Caco-2 (cell line): ENCODE data around the gene SCARF2. TPM values are rescaled to one million over a fixed set of nuclear protein-coding genes. Genes with fewer than 3 reads are reported as not detected.
"Not testable (repeated sequence)": the region's sequence is repeated elsewhere in the genome, so short reads cannot be mapped to it uniquely, and the experiment has no call there.

Experiments used
- BruUV-seq: library from RNA; stranded (reverse); fragments of 400-500 nt; replicated peaks from 2 replicates; lab custom pipeline; 2021; lab: Mats Ljungman, UMichigan
- CTCF ChIA-PET: fragments of 300-600 bp; sonication (Branson Sonifier 250); formaldehyde crosslinking; loops from one replicate; lab custom pipeline; 2022; ENCODE audit warnings: antibody characterized with exemption; lab: Charles Lee
- POLR2A ChIA-PET: fragments of 300-600 bp; sonication (Branson Sonifier 250); formaldehyde crosslinking; loops from one replicate; lab custom pipeline; 2022; ENCODE audit warnings: antibody characterized with exemption; lab: Charles Lee
- DNase-seq, 2 experiments: peaks; one replicate each; pipeline versions ENCODE4 v3.0.0 to v3.0.0-alpha.2; 2020 to 2022
- H3K27me3 ChIP-seq: replicated peaks from 2 replicates; pipeline ENCODE4 v1.6.0; 2011; ENCODE audit warnings: low read length; ENCODE audit not compliant: control insufficient read depth, insufficient read depth
- H3K36me3 ChIP-seq: 2 replicates; pipeline ENCODE4 v1.5.1; 2011; ENCODE audit warnings: low read length; ENCODE audit not compliant: control insufficient read depth, insufficient read depth
- H3K4me1 ChIP-seq: fragments of 250-450 bp; sonication (Bioruptor Pico); 2 replicates; pipeline ENCODE4 v1.5.1; 2020; ENCODE audit warnings: mild to moderate bottlenecking
- H3K4me3 ChIP-seq: 2 replicates; pipeline ENCODE4 v1.5.1; 2011; ENCODE audit warnings: low read depth, mild to moderate bottlenecking, control low read depth, low read length
- H3K9me3 ChIP-seq: fragments of 250-450 bp; sonication (Bioruptor Pico); 2 replicates; pipeline ENCODE4 v1.5.1; 2020; ENCODE audit warnings: mild to moderate bottlenecking, moderate library complexity
- H3K27ac Mint-ChIP-seq: one replicate; pipeline ENCODE4 v1.8.0; 2022; ENCODE audit warnings: mixed read lengths; ENCODE audit not compliant: unreplicated experiment
- H3K27me3 Mint-ChIP-seq: one replicate; pipeline ENCODE4 v1.8.0; 2022; ENCODE audit warnings: mixed read lengths; ENCODE audit not compliant: insufficient read depth, unreplicated experiment
- H3K36me3 Mint-ChIP-seq: one replicate; pipeline ENCODE4 v1.8.0; 2022; ENCODE audit warnings: mild to moderate bottlenecking, mixed read lengths; ENCODE audit not compliant: insufficient read depth, unreplicated experiment
- H3K4me1 Mint-ChIP-seq: one replicate; pipeline ENCODE4 v1.8.0; 2022; ENCODE audit warnings: low read depth, mixed read lengths; ENCODE audit not compliant: unreplicated experiment
- H3K4me3 Mint-ChIP-seq: one replicate; pipeline ENCODE4 v1.8.0; 2022; ENCODE audit warnings: mild to moderate bottlenecking, moderate library complexity, mixed read lengths; ENCODE audit not compliant: unreplicated experiment
- H3K9me3 Mint-ChIP-seq: one replicate; pipeline ENCODE4 v1.8.0; 2022; ENCODE audit warnings: mixed read lengths; ENCODE audit not compliant: unreplicated experiment
- intact Hi-C: fragments of 100-400 bp; cut with micrococcal nuclease; formaldehyde crosslinking; loops from one replicate; pipeline ENCODE4 v1.10.0; 2022; ENCODE audit not compliant: unreplicated experiment
- total RNA-seq: library from RNA; stranded (reverse); gene quantifications from 2 replicates; pipeline ENCODE4 v1.2.3, GENCODE V29; 2022
- TF ChIP-seq, protein P1 (sequence below), 2 experiments: fragments of 200-600 bp in 1 of 2; IDR thresholded peaks; 1 replicate in 1 of 2; 2 replicates in 1 of 2; pipeline versions ENCODE4 v1.5.1 to v1.8.0; 2011 to 2022; ENCODE audit warnings: antibody characterized with exemption in 1 of 2, control low read depth in 1 of 2, inconsistent platforms in 1 of 2, low read depth in 1 of 2, low read length in 1 of 2, mild to moderate bottlenecking in 1 of 2, moderate library complexity in 1 of 2; ENCODE audit not compliant: insufficient read depth in 1 of 2, severe bottlenecking in 1 of 2, unreplicated experiment in 1 of 2

SCARF2 gene
- total RNA-seq, 1 experiment from 2014 or later: 0.73 TPM

DNA sequence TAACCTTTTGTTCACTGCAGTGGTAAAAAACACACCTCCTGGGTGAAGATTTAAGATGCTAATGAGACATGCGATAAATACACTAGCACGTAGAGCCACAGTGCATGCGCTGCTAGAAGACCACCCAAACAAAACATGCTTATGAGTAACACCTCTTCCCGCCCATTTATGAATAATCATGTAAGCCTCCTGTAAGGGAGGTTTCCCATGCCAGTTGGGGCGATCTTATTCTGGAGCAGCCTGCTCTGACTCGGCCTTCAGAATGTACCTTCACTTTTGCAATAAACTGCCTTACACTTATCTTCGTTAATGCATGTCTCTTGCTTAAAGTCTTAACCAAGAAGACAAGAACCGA is 18.1 kb upstream of the SCARF2 start:
- no TSS peak for BruUV-seq
- Mint-ChIP-seq H3K9me3 (no peaks in the 10 kb centered on the region), H3K4me1 (peaks cover 8% of the 10 kb centered on the region), H3K36me3 (peaks cover 24% of the 10 kb centered on the region), H3K4me3 (no peak overlapping the region), H3K27ac (no peak overlapping the region), H3K27me3 (no peaks in the 10 kb centered on the region)
- H3K9me3 ChIP-seq: no peaks in the 10 kb centered on the region
- ChIA-PET CTCF (interaction anchor here (1.2 to 3.7 kb wide), 4 partner anchors 14 to 37 kb away, joined by 4 to 94 read pairs (median 10); no protein-coding TSS in a partner anchor), POLR2A (no interaction called here)
- H3K27me3 ChIP-seq: no peaks in the 10 kb centered on the region
- intact Hi-C loops: loop anchor here (1.0 kb wide), 1 partner anchor 37 kb away; no protein-coding TSS in a partner anchor
- no peak for DNase-seq
- no peaks in the 10 kb centered on the region for H3K4me1 ChIP-seq
- no peak overlapping the region for H3K4me3 ChIP-seq
- TF ChIP-seq, protein P1, sequence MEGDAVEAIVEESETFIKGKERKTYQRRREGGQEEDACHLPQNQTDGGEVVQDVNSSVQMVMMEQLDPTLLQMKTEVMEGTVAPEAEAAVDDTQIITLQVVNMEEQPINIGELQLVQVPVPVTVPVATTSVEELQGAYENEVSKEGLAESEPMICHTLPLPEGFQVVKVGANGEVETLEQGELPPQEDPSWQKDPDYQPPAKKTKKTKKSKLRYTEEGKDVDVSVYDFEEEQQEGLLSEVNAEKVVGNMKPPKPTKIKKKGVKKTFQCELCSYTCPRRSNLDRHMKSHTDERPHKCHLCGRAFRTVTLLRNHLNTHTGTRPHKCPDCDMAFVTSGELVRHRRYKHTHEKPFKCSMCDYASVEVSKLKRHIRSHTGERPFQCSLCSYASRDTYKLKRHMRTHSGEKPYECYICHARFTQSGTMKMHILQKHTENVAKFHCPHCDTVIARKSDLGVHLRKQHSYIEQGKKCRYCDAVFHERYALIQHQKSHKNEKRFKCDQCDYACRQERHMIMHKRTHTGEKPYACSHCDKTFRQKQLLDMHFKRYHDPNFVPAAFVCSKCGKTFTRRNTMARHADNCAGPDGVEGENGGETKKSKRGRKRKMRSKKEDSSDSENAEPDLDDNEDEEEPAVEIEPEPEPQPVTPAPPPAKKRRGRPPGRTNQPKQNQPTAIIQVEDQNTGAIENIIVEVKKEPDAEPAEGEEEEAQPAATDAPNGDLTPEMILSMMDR (IDR thresholded peaks at IDR 0.05; ENCODE audit: insufficient read depth in 1 of 2, low read depth in 1 of 2, low read length in 1 of 2, severe bottlenecking in 1 of 2, unreplicated experiment in 1 of 2): no peak
- H3K36me3 ChIP-seq: no peaks in the 10 kb centered on the region

DNA sequence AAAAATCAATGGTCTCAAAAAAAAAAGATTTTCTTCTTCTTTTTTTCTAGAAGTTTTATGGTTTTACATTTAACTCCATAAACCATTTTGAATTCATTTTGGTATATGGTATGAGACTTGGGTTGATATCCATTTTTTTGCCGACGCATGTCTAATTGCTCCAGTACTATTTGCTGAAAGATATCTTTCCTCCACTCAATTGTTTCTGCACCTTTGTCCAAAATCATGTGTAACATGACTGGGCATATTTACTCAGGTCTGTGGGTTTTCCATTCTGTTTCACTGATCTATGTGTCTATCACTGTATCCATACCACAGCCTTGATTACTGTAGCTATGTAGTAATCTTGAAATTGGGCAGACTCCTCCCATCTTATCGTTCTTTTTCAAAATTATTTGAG is 15.6 kb upstream of the SCARF2 start:
- no peak overlapping the region for H3K27ac Mint-ChIP-seq
- H3K4me3 ChIP-seq: no peak overlapping the region
- TF ChIP-seq, protein P1 (IDR thresholded peaks at IDR 0.05; ENCODE audit: insufficient read depth in 1 of 2, low read depth in 1 of 2, low read length in 1 of 2, severe bottlenecking in 1 of 2, unreplicated experiment in 1 of 2): no peak
- no peaks in the 10 kb centered on the region for H3K9me3 ChIP-seq
- no peak for DNase-seq
- intact Hi-C loops: no loop called here
- no peaks in the 10 kb centered on the region for H3K4me1 ChIP-seq
- CTCF ChIA-PET: no interaction called here
- POLR2A ChIA-PET: no interaction called here
- no peaks in the 10 kb centered on the region for H3K36me3 ChIP-seq
- no peak overlapping the region for H3K4me3 Mint-ChIP-seq
- H3K36me3 Mint-ChIP-seq: peaks cover 24% of the 10 kb centered on the region
- no TSS peak for BruUV-seq
- no peaks in the 10 kb centered on the region for H3K9me3 Mint-ChIP-seq
- no peaks in the 10 kb centered on the region for H3K27me3 Mint-ChIP-seq
- no peaks in the 10 kb centered on the region for H3K27me3 ChIP-seq
- H3K4me1 Mint-ChIP-seq: peaks cover 8% of the 10 kb centered on the region

DNA sequence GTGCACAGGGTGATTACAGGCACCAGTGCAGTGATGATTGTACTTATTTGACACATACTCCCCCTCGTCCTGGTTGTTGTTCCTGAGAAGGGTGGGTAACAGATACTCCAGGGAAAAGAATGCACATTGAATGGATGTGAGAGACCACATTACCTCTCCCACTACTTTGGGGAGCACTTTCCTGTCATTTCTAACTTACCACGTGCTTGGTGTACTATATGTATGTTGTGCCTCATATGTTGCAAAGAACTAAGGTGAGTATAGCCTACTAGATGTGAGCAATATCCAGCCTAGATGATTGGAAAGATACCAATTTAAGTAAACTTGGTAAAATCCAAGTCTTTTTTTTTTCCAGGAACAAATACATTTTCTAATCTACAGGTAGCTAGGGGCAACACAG is 14.3 kb upstream of the SCARF2 start:
- no peaks in the 10 kb centered on the region for H3K36me3 ChIP-seq
- H3K36me3 Mint-ChIP-seq: peaks cover 24% of the 10 kb centered on the region
- no TSS peak for BruUV-seq
- no peaks in the 10 kb centered on the region for H3K9me3 ChIP-seq
- DNase-seq: no peak
- CTCF ChIA-PET: interaction anchor here (0.9 kb wide), 1 partner anchor 23 kb away, joined by 3 read pairs; no protein-coding TSS in a partner anchor
- TF ChIP-seq, protein P1 (IDR thresholded peaks at IDR 0.05; ENCODE audit: insufficient read depth in 1 of 2, low read depth in 1 of 2, low read length in 1 of 2, severe bottlenecking in 1 of 2, unreplicated experiment in 1 of 2): no peak
- POLR2A ChIA-PET: no interaction called here
- intact Hi-C loops: no loop called here
- peaks cover 8% of the 10 kb centered on the region for H3K4me1 Mint-ChIP-seq
- no peak overlapping the region for H3K27ac Mint-ChIP-seq
- H3K27me3 Mint-ChIP-seq: no peaks in the 10 kb centered on the region
- H3K27me3 ChIP-seq: no peaks in the 10 kb centered on the region
- H3K4me3 Mint-ChIP-seq: no peak overlapping the region
- no peak overlapping the region for H3K4me3 ChIP-seq
- H3K9me3 Mint-ChIP-seq: no peaks in the 10 kb centered on the region
- no peaks in the 10 kb centered on the region for H3K4me1 ChIP-seq

DNA sequence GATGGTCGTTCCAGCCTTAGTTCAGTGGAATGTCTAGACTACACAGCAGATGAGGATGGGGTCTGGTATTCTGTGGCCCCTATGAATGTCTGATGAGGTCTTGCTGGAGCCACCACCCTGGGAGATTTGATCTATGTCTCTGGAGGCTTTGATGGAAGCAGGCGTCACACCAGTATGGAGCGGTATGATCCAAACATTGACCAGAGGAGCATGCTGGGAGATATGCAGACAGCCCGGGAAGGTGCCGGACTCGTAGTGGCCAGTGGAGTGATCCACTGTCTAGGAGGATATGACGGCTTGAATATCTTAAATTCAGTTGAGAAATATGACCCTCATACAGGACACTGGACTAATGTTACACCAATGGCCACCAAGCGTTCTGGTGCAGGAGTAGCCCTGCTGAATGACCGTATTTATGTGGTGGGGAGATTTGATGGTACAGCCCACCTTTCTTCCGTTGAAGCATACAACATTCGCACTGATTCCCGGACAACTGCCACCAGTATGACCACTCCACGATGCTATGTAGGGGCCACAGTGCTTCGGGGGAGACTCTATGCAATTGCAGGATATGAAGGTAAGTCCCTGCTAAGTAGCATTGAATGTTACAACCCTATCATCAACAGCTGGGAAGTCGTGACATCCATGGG is 13.6 kb upstream of the SCARF2 start:
- H3K27me3 Mint-ChIP-seq, H3K9me3 Mint-ChIP-seq, H3K4me3 Mint-ChIP-seq, H3K36me3 ChIP-seq, H3K27me3 ChIP-seq, CTCF ChIA-PET, H3K4me1 ChIP-seq, H3K27ac Mint-ChIP-seq, H3K4me1 Mint-ChIP-seq, POLR2A ChIA-PET, intact Hi-C loops, BruUV-seq, DNase-seq, H3K9me3 ChIP-seq, H3K4me3 ChIP-seq: not testable (repeated sequence)
- peaks cover 20% of the 10 kb centered on the region for H3K36me3 Mint-ChIP-seq
